GM18502 (cell line): ENCODE measurements around the gene EML6.

Source experiments
- ATAC-seq: cut with Tn5 transposase; IDR thresholded peaks from one replicate; pipeline ENCODE4 v1.9.1; 2021; ENCODE audit warnings: mild to moderate bottlenecking; ENCODE audit not compliant: unreplicated experiment, poor library complexity

Gene EML6

DNA sequence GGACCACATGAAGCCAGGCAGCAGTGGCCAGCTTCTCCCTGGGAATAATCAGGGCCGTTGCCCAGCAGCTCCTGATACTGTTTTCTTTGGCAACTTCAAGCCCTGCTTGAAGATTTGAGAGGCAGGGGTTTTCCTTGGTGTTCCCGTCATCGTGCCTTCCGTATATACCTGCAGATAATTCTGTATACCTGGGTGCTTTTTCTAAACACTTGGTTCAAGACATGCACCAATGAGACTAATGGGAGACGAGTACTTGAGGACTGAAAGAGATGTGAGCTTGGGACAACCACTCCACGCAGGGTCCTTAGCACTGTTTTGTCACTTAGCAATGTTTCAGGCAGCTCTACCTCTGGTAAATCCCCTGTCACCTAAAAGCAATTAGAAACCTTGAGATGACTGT lies 208.0 kb downstream of the EML6 start:
- no peak for ATAC-seq

DNA sequence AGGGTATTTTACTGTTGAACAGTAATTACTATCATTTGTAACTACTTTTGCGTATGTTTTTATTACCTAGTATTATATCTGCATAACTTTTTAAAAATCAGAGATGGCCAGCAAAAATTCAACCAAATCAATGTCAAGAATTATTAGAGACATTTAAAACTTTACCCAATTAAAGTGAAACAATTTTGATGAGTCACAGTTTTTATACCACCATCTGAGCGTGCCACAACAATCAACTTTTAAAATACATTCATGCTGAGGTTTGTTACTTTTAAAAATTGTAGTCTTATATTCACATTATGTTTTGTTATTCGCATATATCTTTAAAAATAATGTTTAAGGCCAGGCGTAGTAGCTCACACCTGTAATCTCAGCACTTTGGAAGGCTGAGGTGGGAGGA lies 211.9 kb downstream of the EML6 start:
- no peak for ATAC-seq

DNA sequence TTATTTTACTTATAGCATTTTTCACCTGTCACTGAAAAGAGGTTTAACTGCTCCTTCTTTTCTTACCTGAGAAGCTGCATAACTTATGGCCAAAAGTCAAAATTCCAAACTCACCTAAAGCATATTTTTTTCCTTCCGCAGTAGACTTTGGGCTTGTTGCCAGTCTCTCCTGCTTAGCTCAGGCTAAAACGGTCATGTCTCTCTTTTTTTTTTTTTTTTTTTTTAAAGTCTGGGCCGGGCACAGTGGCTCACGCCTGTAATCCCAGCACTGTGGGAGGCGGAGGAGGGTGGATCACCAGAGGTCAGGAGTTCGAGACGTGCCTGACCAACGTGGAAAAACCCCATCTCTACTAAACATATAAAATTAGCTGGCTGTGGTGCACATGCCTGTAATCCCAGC lies 213.3 kb downstream of the EML6 start:
- no peak for ATAC-seq

DNA sequence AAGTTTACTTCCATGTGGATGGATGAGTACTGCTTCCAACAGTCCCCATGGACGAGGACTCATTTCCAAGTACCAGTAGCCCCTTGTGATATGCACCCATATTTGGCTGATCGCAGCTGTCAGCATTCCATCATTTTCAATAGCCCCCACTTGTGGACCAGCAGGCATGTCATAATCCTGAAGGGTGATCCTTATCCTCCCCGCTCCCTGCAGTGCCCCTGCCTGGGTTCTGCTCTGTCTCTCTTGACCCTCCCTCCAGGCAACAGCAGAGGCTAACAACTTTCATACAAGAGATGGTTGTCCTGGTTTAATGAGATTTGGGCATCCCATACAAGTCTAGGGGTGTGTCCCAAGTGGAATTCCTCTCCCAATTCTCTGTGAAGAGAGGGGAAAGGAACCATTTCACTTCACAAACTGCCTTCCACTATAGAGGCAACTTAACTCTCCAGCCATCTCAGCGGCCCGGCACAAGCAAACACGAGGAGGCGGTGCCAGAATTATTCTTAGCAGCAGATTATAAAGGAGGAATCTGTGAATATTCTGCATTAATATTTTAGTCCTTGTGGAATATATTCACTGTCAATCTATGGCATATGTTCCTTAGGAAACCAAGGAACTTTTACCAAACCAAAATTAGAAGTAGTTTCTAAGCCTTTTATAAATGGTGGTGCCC lies 216.1 kb downstream of the EML6 start:
- ATAC-seq: no peak

DNA sequence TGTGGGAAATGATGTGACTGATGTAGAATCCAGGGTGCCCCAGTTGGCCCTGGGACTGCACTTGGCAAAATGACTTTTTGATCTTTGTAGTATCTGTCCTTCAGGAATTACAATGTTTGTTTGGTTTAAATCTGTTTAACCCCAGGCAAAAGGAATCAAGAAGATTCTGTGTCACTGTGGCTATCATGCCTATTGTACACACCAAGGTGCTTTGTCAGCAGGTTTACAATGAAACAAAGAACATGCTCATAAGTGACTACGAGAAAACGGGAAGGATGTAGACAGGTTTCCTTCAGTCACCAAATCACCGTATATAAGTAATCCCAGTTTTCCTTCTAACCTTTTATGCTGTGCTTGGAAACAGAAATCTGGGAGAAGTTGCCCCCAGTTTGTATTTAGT lies 217.3 kb downstream of the EML6 start:
- no peak for ATAC-seq

DNA sequence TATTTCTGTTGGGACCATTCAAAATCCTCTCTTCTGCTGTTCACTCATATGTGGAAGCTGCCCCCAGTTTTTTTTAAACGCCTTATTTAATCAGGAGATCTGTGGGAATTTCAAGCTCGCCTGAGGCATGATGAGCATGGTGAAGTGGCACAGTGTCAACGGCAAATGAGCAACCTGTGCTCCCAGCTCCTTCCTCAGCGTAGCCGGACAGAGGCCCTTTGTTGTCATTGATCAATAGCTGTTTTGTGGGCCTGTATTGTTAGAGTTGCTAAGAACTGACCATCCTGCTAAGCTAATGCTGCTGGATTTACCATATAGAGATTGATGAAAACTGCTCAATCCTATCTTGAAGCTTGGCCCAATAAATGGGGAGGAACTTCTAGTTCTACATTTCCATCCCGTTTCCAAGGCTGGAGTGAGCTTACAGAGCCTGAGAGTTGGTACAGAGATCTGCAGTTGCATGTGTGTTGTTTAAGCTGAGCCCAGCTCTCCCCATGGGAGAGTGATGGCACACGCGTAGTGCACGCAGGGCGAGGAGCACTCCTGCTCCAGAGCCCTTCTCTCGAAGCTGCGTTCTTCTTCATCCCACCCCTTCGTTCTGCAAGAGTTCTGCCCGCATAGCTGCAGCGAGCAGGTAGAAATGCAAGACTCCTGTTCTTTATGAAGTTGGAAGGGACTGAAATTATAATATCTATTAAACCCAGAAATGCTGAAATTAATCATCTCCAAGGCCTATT lies 218.0 kb downstream of the EML6 start:
- ATAC-seq: no peak

DNA sequence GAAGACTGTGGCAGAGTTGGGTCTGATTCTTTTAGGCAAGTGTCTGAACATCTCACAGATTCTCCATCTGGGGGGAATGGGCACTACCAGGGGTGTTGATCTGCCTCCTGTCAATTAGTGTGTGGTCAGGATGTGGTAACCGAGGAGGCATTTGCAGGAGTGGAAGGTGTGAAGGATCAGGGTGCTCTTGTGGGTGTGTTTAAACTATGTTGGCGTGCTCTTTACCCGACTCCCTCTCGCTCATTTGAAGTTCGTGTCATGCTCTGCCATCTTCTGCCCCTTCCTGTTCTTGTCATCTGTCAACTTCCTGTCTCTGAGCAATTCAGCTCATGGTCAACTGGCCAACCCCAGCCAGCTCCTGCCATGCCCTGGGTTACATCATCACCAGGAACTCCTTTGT lies 218.9 kb downstream of the EML6 start:
- ATAC-seq: no peak

DNA sequence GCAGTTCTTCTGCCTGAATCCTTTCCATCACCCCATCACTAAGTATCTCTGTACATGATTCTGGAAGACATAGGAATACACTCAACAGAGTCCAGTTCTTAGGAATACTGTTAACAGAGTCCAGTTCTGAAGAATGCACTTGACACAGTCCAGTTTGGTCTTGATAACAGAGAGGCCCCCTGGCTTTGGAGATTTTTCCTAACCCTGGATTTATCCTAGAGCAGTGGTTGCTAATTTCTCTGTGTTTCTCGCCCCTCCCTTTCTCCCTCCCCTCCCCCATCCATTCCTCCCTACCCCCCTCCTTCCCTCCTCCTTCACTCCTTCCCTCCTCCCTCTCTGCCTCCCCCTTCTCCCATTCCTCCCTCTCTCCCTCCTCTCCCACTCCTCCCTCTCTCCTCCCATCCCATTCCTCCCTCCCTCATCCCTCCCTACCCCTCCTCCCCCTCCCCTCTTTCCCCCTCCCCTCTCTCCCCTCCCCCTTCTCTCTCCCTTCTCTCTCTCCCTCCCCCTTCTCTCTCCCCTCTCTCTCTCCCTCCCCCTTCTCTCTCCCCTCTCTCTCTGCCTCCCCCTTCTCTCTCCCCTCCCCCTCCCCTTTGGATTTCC lies 221.4 kb downstream of the EML6 start:
- ATAC-seq: no peak

DNA sequence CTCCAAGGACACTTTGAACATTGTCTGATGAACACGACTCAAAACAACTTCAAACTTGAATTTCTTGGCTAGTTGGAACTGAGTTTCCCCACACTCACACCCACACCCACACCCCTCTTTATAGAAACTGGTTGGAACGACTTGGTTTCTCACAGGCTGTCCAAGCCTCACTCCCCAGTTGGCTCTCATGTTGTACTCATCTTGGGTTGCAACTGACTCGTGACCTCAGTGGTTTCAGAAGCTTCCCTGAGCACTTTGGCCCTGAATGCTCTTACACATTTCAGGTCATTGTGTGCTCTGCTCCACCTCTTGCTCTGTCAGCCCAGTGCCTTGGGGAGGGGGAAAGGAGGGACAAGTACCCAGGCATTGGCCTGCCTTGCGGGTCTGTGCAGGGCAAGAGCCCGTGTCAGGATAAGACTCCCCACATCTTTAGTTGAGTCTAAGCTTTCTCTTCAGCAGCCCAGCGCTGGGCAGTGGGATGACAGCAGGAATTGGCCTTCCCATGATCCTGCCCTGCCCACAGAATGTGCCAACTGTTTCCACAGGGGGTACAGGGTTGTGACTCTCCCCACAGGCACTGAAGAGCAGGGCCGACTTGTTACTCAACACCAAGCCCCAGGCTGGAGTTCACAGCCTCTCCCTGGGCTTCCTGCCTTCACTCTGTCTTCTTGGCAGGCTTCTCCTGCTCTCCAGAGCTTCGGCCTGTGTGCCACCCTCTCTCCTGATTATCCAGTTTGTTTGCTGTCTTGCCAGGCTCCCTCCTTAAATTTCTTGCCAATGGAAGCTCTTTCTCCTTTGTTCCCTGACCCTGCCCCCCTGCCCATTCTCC lies 222.1 kb downstream of the EML6 start:
- no peak for ATAC-seq

DNA sequence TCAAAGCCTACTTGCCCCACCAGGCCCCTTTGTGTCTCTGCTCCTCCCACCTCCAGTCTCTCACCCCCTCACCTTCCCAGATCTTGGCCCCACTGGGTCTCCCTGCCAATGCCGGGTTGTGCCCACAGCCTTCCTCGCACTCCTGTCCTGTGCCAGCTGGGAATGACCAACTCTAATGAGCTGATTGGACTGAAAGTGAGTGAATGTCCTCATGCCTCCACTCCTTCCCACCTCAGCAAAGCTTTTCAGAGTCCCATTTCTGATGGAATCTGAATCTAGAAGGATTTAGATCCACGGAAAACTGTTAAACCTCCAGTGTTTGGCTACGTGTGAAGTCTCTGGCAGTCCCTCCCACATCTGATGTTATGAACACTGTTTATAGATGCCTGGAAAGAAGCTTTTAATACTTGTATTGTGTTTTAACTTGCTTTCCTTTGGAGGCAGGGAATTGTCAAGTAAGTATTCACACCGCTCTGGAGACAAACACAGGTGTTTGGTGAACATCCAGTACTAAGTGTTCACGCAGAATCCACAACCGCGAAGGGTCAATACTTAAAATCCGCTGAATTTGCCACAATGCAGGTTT lies 222.9 kb downstream of the EML6 start:
- no peak for ATAC-seq

DNA sequence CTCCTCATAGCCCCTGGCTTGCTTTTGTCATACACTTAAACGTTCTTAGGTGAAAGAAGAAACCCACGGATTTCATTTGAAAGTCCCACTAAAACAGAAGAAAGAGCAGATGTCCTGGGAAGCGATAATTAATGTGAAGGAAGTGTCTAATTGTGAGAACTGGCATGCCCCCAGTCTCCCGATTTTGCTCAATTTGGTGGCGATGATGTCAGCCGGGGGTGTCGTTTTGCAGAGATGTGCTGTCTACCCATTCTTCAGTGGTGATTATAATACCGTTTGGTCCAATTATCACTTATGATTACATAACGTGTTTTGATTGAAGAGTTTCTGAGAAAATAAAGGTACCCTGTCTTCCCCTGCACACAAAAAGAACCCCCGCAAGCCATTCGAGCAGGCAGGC lies 223.7 kb downstream of the EML6 start:
- no peak for ATAC-seq

DNA sequence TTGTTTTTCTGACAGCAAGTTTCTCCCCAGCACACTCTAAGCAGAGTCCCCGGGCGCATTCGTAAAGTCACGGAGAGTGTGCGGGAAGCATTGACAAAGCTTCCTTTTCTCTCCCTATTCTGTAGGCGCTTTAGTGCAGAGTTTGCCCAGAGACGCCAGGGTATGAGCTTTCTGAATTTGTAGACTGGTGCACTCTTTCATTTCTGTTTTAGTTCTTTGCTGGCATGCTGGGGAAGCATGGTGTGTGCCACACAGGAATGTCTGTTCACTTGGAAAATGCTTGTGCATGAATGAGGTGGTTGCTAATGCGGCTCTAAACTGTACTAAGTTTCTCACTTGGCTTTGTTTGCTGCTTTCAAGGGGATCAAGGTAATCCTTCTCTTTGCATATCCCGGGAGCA lies 224.2 kb downstream of the EML6 start:
- ATAC-seq: no peak

DNA sequence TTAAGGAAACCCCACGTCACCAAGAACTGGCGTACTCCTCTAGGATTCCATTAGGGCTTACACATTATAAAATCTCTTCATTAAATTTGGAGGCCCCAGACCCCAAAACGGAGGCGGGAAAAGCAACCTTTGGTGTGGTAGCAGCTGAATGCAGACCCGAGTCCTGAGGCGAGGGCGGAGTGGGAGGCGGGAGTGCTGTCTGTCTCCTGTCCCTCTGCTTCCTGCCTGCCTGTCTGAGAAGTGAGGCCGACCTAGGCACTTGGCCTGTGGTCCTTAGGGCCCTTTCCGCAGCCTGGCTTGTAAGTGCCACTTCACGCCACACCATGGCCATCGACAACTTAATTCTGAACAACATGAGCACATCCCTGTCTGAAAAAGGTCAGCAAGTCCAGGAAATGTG lies 224.7 kb downstream of the EML6 start:
- no peak for ATAC-seq

DNA sequence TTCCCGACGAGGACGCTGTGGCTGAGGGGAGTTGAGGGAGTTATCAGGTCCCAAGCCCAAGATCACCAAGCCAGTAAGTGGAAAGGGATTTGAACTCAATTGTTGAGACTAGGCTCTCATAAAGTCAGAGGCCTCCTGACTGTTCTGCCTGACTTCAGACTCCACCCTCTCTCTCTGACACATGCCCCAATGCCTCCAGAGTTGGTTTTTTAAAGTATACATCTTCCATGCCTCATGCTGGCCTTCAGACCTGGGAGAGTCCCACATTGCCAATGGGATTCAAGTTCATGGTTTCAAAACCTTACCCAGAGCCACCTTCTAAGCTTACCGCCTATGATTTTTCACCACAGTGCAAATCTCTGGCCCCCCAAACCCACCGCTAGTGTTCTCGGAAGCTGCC lies 226.0 kb downstream of the EML6 start:
- no peak for ATAC-seq

DNA sequence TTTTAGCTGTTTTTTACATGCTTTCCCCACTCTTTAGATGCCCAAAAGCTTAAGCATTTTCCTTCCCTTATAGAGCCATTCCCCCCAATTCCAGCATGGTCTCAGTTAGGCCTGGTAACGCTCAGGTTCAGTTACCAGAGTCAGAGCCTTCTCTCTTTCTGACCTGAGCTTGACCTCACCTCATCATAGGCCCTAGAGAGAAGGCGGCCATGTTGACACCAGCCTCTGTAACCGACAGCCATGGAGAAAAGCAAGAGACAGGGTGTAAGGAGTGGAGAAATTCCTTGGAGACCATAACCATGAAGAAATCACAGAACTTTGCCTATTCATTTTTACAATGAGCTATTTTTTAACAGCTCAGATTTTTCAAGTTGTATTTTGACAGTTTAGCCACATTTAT lies 227.3 kb downstream of the EML6 start:
- ATAC-seq: no peak

DNA sequence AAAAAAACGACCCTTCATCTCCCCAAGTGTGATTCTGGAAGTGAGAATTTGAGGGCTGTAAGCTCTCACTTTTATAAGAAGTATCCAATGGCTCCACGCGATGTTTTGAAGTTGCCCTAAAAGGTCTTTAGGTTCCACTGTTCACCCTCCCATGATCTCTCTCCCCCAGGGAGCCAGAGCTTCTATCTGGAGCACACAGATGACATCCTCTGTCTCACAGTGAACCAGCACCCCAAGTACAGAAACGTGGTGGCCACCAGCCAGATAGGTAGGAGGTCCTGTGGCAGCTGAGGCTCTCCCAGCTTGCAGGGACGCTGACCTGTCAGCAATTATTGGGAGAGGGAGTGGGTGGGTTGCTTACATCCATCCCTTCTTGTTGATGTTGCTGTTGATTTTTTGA lies 229.0 kb downstream of the EML6 start:
- ATAC-seq: no peak

DNA sequence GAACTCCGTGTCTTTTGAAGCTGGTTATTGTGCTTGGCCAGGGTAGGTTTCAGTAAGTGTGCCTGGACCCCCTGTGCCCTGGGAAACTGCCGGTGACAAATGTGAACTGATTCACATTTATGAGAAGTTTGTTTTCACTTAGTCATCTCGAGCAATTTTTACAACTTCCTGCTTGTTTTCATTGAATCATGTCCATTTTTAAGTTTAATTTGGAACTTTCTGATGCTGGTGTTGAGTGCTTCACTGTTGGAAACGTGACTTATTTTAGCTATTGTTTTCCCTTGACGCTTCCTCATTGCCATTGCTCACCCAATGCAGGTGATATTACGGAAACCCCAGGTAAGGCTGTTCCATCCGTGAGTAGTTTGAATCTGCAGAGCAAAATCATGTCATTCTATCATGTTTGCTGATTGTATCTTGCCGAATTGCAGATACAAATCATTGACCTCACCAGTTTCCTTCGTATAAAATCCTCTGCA lies 229.6 kb downstream of the EML6 start:
- no peak for ATAC-seq

DNA sequence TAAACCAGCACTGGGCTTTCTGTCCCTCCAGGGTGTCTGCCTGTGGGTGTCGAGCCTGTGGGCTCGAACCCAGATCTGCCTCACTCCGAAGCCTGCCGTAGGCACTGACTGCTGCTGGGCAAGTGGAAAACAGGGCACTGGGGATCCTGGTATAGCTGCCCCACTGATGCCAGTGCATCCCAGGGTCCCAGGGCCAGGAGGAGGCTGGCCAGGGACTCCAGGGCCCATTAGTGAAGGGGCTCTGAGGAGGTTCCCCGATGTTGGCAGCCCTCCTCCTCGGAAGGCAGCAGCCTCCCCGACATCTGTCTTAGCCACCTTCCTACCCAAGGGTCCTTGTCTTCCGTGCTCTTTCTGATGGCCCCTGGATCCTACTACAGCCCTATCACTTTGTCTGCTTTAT lies 230.7 kb downstream of the EML6 start:
- no peak for ATAC-seq

DNA sequence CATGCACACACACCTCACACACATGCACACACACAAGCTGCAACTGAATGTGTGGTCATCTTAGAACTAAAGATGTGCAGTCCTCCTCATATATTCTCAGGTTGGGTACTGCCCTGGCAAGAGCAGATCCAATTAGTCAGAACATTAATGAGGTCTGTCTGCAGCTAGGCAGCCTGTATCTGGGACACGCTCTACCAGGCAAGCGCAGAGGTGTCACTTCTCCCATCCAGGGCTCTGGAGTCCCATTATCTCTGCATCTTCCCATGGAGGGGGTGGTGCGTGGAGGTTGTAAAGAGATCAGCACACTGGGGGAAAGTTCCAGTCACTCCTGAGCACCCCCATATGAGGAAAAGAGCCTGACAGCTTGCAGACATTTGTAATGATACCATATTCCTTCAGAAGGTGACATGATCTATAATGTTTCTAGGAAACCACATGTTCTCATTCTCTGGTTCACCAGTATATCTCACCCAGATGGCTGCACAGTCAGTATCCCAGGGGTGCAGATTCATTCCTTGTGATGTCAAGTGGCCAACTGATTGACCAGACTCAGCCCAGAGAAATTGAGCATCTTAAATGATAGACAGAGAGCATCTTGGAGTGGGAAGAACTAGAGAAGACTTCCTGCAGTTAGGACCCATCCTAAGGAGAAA lies 231.4 kb downstream of the EML6 start:
- ATAC-seq: no peak
